ENCODE results near the gene ARMC3.

Gene ARMC3

GRCh38 chr10:22993314-22993713 lies 65.5 kb downstream of the ARMC3 start:
- DNase-seq (ENCODE audit: low read depth): no peak

- DNase-seq (ENCODE audit: low read depth): no peak
Measured at GRCh38 chr10:22997096-22997495, 69.2 kb downstream of the ARMC3 start.

GRCh38 chr10:22998091-22998490 lies 70.2 kb downstream of the ARMC3 start:
- DNase-seq (ENCODE audit: low read depth): no peak

GRCh38 chr10:22999942-23000341 lies 72.1 kb downstream of the ARMC3 start:
- DNase-seq (ENCODE audit: low read depth): no peak

- DNase-seq (ENCODE audit: low read depth): no peak
Measured at GRCh38 chr10:23001901-23002516, 74.2 kb downstream of the ARMC3 start.

GRCh38 chr10:23005150-23005549 lies 77.3 kb downstream of the ARMC3 start:
- no peak for DNase-seq (ENCODE audit: low read depth)

GRCh38 chr10:23013581-23014335 lies 85.9 kb downstream of the ARMC3 start:
- DNase-seq (ENCODE audit: low read depth): no peak

- no peak for DNase-seq (ENCODE audit: low read depth)
Measured at GRCh38 chr10:23015021-23015707, 87.3 kb downstream of the ARMC3 start.

GRCh38 chr10:23016636-23017035 lies 88.8 kb downstream of the ARMC3 start:
- DNase-seq (ENCODE audit: low read depth): no peak

- DNase-seq (ENCODE audit: low read depth): no peak
Measured at GRCh38 chr10:23019633-23020032, 91.8 kb downstream of the ARMC3 start.

GRCh38 chr10:23021430-23021829 lies 93.6 kb downstream of the ARMC3 start:
- DNase-seq (ENCODE audit: low read depth): no peak

- DNase-seq (ENCODE audit: low read depth): no peak
Measured at GRCh38 chr10:23024002-23024401, 96.1 kb downstream of the ARMC3 start.

- no peak for DNase-seq (ENCODE audit: low read depth)
Measured at GRCh38 chr10:23031318-23031717, 103.5 kb downstream of the ARMC3 start.

GRCh38 chr10:23034790-23035189 lies 106.9 kb downstream of the ARMC3 start:
- no peak for DNase-seq (ENCODE audit: low read depth)

GRCh38 chr10:23035569-23035968 lies 107.7 kb downstream of the ARMC3 start:
- no peak for DNase-seq (ENCODE audit: low read depth)

- no peak for DNase-seq (ENCODE audit: low read depth)
Measured at GRCh38 chr10:23037152-23037551, 109.3 kb downstream of the ARMC3 start.

GRCh38 chr10:23037561-23037960 lies 109.7 kb downstream of the ARMC3 start:
- DNase-seq (ENCODE audit: low read depth): no peak

- DNase-seq (ENCODE audit: low read depth): no peak
Measured at GRCh38 chr10:23038172-23038571, 110.3 kb downstream of the ARMC3 start.

- no peak for DNase-seq (ENCODE audit: low read depth)
Measured at GRCh38 chr10:23040002-23040401, 112.1 kb downstream of the ARMC3 start.

- no peak for DNase-seq (ENCODE audit: low read depth)
Measured at GRCh38 chr10:23046027-23046426, 118.2 kb downstream of the ARMC3 start.

GRCh38 chr10:23047201-23048050 lies 119.6 kb downstream of the ARMC3 start:
- DNase-seq (ENCODE audit: low read depth): no peak

- no peak for DNase-seq (ENCODE audit: low read depth)
Measured at GRCh38 chr10:23048191-23048590, 120.3 kb downstream of the ARMC3 start.

All from GM04503 (cell line).